ENCODE measurements around the gene GRID1. TPM values are rescaled to one million over a fixed set of nuclear protein-coding genes. Genes with fewer than 3 reads are reported as not detected.

Gene GRID1
- total RNA-seq, 1 experiment from 2014 or later, result 5.6 TPM

GRCh38 chr10:86164960-86165630 is 201.5 kb downstream of the GRID1 start:
- no peaks in the 10 kb centered on the region for H3K9me3 ChIP-seq (ENCODE audit: control insufficient read depth in 1 of 2, insufficient read depth in 1 of 2, low read depth in 1 of 2, low read length in 2 of 2)
- no TSS peak for BruUV-seq (replicated peaks)
- peaks cover 0 to 12% of the 10 kb centered on the region in 2 experiments; a peak in 1 of 4 replicates for H3K4me1 ChIP-seq (ENCODE audit: control insufficient read depth in 1 of 2, insufficient read depth in 2 of 2, low read length in 2 of 2)
- CTCF ChIA-PET, result interaction anchor here (0.6 kb wide), 1 partner anchor 13 kb away, joined by 3 read pairs; no protein-coding TSS in a partner anchor
- no peaks in the 10 kb centered on the region for H4K20me1 ChIP-seq (ENCODE audit: insufficient read depth)
- H3K36me3 ChIP-seq (ENCODE audit: control insufficient read depth in 1 of 2, insufficient read depth in 2 of 2, low read length in 2 of 2), result no peaks in the 10 kb centered on the region
- no peaks in the 10 kb centered on the region for H3K27me3 ChIP-seq (ENCODE audit: insufficient read depth, low read length)
- ATAC-seq, result no peak
- DNase-seq (ENCODE audit: low read depth, low spot score), result no peak
- no peak overlapping the region for H2AFZ ChIP-seq (ENCODE audit: low read depth, low read length, poor library complexity, severe bottlenecking)
- TF ChIP-seq EGR1 (IDR thresholded peaks at IDR 0.05; ENCODE audit: low read depth) (no peak), RAD21 (IDR thresholded peaks at IDR 0.05; ENCODE audit: low read depth) (no peak), ELF1 (IDR thresholded peaks at IDR 0.05; ENCODE audit: borderline replicate concordance, low read depth) (no peak), JUND (IDR thresholded peaks at IDR 0.05) (no peak), TCF7L2 (IDR thresholded peaks at IDR 0.05; ENCODE audit: borderline replicate concordance, extremely low read depth, insufficient read depth, insufficient read length) (no peak), SRF (IDR thresholded peaks at IDR 0.05; ENCODE audit: low read depth) (no peak), CEBPB (IDR thresholded peaks at IDR 0.05; ENCODE audit: low read depth) (no peak), ZFX (IDR thresholded peaks at IDR 0.05) (no peak), FOSL1 (IDR thresholded peaks at IDR 0.05; ENCODE audit: low read depth) (no peak), SP1 (IDR thresholded peaks at IDR 0.05; ENCODE audit: low read depth) (no peak), CBX3 (IDR thresholded peaks at IDR 0.05; ENCODE audit: low read depth) (no peak), POLR2A (IDR thresholded peaks at IDR 0.05; ENCODE audit: borderline replicate concordance, extremely low read depth, insufficient read depth, insufficient read length) (no peak), POLR2AphosphoS5 (IDR thresholded peaks at IDR 0.05; ENCODE audit: low read depth, low read length) (no peak), ATF3 (IDR thresholded peaks at IDR 0.05) (no peak), ZNF274 (IDR thresholded peaks at IDR 0.05; ENCODE audit: low read depth, low read length) (no peak), SIN3A (IDR thresholded peaks at IDR 0.05; ENCODE audit: low read depth) (no peak), EZH2 (IDR thresholded peaks at IDR 0.05) (no peak)
- H3K27ac ChIP-seq (ENCODE audit: low read depth, low read length), result no peak overlapping the region
- POLR2A ChIA-PET, result no interaction called here
- H3K79me2 ChIP-seq (ENCODE audit: insufficient read depth, low read length), result no peaks in the 10 kb centered on the region
- H3K9me2 ChIP-seq (ENCODE audit: insufficient read depth), result no peaks in the 10 kb centered on the region
- no peak overlapping the region for H3K9ac ChIP-seq (ENCODE audit: low read length)
- H3K4me3 ChIP-seq (replicated peaks in 1 of 2; ENCODE audit: low read depth in 1 of 2, low read length in 2 of 2), result no peak overlapping the region
- H3K4me2 ChIP-seq (ENCODE audit: low read length), result no peak overlapping the region
- intact Hi-C loops (cut with micrococcal nuclease), result no loop called here
- RAD21 ChIA-PET (ENCODE audit: low non-redundant PET in 1 of 2, low total read pairs in 2 of 2, uncharacterized antibody in 2 of 2, unreplicated experiment in 2 of 2), result no interaction called here

All from HCT116 (cell line).